ENCODE results near the gene NRBP1.
"Not testable (repeated sequence)": the region's sequence is repeated elsewhere in the genome, so short reads cannot be mapped to it uniquely, and the experiment has no call there.

The NRBP1 gene

GRCh38 chr2:27400348-27401135 is 27.9 kb upstream of the NRBP1 start:
- no peak for FAIRE-seq
- no peak for DNase-seq (ENCODE audit: insufficient read length)
- TF ChIP-seq TAF1 (IDR thresholded peaks at IDR 0.05; ENCODE audit: borderline replicate concordance, low read depth, low read length) (no peak), POLR2AphosphoS5 (IDR thresholded peaks at IDR 0.05; ENCODE audit: low read depth, low read length) (no peak), POLR2A (IDR thresholded peaks at IDR 0.05; ENCODE audit: low read depth, low read length) (no peak)

DNA sequence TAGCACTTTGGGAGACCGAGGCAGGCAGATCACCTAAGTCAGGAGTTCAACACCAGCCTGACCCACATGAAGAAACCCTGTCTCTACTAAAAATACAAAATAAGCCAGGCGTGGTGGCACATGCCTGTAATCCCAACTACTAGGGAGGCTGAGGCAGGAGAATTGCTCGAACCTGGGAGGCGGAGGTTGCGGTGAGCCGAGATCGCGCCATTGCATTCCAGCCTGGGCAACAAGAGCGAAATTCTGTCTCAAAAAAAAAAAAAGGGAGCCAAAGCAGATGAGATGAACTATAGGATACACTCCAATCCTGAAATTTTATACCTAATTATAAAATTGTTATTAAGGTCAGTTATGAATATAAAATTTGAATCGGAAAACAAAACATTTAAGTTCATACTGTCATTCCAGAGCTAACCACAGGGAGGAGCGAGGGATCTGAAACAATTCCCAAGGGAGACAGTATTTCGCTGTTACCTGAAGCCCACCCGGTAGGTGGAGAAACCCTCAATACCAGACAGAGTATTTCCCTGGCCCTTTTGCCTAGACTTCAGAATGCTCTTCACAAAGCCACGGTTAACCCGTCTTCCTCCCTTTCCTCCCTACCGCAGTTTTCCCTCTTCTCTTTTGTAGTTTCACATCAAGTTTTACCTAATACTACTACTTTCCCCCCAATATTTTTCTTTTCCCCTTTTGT is 20.5 kb upstream of the NRBP1 start:
- no peak for TF ChIP-seq POLR2AphosphoS5 (IDR thresholded peaks at IDR 0.05; ENCODE audit: low read depth, low read length)
- TF ChIP-seq TAF1 (IDR thresholded peaks at IDR 0.05; ENCODE audit: borderline replicate concordance, low read depth, low read length), result no peak
- no peak for TF ChIP-seq POLR2A (IDR thresholded peaks at IDR 0.05; ENCODE audit: low read depth, low read length)
- FAIRE-seq (no peak), DNase-seq (ENCODE audit: insufficient read length) (no peak)

DNA sequence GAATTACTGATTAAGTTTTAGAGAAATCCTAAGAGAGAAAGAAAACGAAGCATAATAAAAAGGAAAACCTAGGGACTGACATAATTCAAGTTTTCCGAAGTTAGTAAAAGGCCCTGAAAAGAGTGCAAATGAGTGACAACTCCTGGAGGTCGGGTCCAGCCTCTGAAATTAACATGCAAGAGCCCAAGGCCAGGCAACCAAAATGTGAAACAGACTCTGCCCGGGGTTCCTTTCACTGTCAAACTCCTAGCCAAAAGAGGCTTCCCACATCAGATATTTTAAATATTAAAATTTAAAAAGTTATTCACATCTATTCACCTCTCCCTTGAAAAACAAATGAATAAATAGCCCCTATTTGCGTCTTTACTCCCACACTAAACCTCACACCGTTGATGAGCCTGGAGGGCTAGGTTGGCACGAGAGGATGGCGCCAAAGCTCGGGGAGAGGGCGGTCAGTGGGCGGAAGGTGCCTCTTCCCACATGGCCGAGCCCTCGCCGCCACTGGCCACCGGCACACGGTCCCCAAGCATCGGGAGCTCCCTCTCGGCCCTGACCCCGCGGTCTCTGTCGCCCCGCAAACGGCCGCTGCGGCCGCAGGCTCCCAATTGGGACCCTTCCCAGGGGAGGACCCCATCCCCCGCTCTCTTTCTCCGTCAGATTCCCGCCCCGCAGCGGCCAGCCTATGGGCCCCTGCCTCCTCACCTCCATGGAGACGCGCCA is 19.7 kb upstream of the NRBP1 start:
- peak; percentile 29 for DNase-seq (ENCODE audit: insufficient read length)
- FAIRE-seq, result no peak
- TF ChIP-seq POLR2AphosphoS5 (IDR thresholded peaks at IDR 0.05; ENCODE audit: low read depth, low read length) (no peak), POLR2A (IDR thresholded peaks at IDR 0.05; ENCODE audit: low read depth, low read length) (no peak), TAF1 (IDR thresholded peaks at IDR 0.05; ENCODE audit: borderline replicate concordance, low read depth, low read length) (no peak)

DNA sequence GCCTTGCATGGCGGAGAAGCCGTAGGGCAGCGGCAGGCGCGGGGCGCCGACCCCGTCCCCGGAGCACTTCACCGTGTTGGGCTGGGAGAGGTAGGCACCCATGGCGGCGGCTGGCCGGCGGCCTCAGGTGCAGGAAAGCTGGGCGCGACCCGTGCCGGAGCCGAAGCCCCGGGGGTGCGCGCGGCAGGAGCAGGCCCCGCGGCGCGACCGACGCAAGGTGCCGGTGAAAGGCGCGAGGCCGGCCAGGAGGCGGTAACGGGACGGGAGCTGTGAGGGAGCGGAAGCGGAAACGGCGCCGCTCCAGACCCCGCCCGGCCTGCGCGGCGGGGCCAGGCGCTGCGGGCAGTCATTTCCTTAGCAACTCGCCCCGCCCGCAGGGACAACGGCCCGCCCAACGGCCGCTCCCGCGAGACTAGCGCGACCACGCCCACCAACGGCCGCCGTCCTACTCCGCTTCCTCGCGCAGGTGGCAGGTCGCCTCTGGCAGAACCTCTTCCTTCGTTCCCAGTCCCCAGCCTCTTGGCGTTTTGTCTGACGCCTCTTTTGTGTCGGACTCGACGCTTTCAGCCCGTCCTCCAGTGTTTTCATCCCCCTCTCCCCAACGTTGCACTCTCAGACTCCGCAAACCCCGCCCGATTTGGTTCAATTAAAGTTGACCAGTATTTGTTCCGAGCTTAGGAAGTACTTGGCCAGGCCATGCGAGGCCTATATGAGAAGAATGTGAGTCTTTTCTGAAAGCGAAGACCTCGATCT is 18.9 kb upstream of the NRBP1 start, which contains the start of gene PPM1G:
TSS of gene PPM1G (minus strand) at position 271 of the 753 bp plus-strand sequence. CDS start at position 102, 169 bp downstream.
- FAIRE-seq, result peak; percentile 97
- TF ChIP-seq POLR2A (IDR thresholded peaks at IDR 0.05; ENCODE audit: low read depth, low read length), result peak; percentile 94
- TF ChIP-seq TAF1 (IDR thresholded peaks at IDR 0.05; ENCODE audit: borderline replicate concordance, low read depth, low read length), result peak; percentile 90
- peak; percentile 96 for TF ChIP-seq POLR2AphosphoS5 (IDR thresholded peaks at IDR 0.05; ENCODE audit: low read depth, low read length)
- peak; percentile 88 for DNase-seq (ENCODE audit: insufficient read length)

DNA sequence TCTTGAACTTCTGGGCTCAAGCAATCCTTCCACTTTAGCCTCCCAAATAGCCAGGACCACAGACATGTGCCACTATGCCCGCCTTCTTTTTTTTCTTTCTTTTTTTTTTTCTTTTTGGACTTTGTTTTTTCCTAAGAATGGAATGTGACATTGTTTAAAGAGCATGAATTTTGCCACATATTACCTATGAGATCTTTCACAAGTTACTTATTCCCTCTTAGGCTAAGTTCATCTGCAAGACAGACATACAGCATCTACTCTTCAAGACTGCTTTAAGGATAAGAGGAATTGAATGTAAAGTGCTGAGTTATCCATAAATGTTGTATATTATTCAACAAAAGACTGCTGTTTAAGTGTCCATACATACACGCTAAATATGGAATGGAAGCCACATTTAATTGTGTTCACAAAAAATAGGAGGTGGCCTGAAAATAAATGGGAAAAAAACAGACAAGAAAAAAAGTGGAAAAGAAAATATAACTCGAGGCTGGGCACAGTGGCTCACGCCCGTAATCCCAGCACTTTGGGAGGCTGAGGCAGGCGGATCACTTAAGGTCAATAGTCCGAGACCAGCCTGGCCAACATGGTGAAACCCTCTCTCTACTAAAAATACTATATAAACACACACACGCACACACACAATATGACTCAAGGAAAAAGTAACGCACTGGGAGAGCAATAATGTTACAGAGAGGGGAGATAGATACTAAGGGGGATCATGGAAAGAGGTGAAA is 15.8 kb upstream of the NRBP1 start:
- DNase-seq (ENCODE audit: insufficient read length) (no peak), FAIRE-seq (no peak)
- TF ChIP-seq POLR2AphosphoS5 (IDR thresholded peaks at IDR 0.05; ENCODE audit: low read depth, low read length) (no peak), TAF1 (IDR thresholded peaks at IDR 0.05; ENCODE audit: borderline replicate concordance, low read depth, low read length) (no peak), POLR2A (IDR thresholded peaks at IDR 0.05; ENCODE audit: low read depth, low read length) (no peak)

DNA sequence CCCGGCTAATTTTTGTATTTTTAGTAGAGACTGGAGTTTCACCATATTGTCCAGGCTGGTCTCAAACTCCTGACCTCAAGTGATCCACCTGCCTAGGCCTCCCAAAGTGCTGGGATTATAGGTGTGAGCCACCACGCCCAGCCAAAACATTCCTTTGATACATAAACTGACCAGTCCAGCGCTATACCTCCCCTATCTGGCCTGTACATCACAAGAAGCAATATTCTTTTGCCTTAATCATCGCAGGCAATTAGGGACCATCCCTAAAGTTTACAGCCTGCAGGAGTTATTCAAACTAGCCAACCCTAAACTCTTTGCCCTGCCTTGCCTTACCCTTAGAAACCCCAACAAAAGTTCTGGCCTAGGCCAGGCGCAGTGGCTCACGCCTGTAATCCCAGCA is 12.3 kb upstream of the NRBP1 start:
- TF ChIP-seq TAF1 (IDR thresholded peaks at IDR 0.05; ENCODE audit: borderline replicate concordance, low read depth, low read length), result no peak
- no peak for FAIRE-seq

GRCh38 chr2:27420996-27421395 is 7.4 kb upstream of the NRBP1 start:
- no peak for TF ChIP-seq POLR2A (IDR thresholded peaks at IDR 0.05; ENCODE audit: low read depth, low read length)
- no peak for FAIRE-seq
- no peak for DNase-seq (ENCODE audit: insufficient read length)

More for the DNA sequence above, 12.3 kb upstream of the NRBP1 start:
- DNase-seq (ENCODE audit: insufficient read length), result no peak

- TF ChIP-seq TAF1 (IDR thresholded peaks at IDR 0.05; ENCODE audit: borderline replicate concordance, low read depth, low read length) (no peak), POLR2AphosphoS5 (IDR thresholded peaks at IDR 0.05; ENCODE audit: low read depth, low read length) (no peak), POLR2A (IDR thresholded peaks at IDR 0.05; ENCODE audit: low read depth, low read length) (no peak)
- FAIRE-seq (no peak), DNase-seq (ENCODE audit: insufficient read length) (no peak)
Measured at GRCh38 chr2:27421660-27422250, 6.7 kb upstream of the NRBP1 start.

DNA sequence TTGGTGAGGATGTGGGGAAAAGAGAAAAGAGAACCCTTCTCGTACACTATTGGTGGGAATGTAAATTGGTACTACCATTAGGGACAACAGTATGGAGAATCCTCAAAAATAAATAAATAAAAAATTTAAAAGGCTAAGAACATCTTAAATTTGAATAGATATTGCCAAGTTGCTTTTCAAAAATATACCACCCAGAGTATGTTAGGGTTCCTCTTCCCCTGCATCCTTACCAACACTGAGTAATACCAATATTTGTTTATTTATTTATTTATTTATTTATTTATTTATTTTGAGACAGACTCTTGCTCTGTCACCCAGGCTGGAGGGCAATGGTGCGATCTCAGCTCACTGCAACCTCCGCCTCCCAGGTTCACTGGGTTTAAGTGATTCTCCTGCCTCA is 5.5 kb upstream of the NRBP1 start:
- TF ChIP-seq POLR2AphosphoS5 (IDR thresholded peaks at IDR 0.05; ENCODE audit: low read depth, low read length) (no peak), POLR2A (IDR thresholded peaks at IDR 0.05; ENCODE audit: low read depth, low read length) (no peak), TAF1 (IDR thresholded peaks at IDR 0.05; ENCODE audit: borderline replicate concordance, low read depth, low read length) (no peak)
- no peak for FAIRE-seq
- DNase-seq (ENCODE audit: insufficient read length), result no peak

- not testable (repeated sequence) for FAIRE-seq; DNase-seq (ENCODE audit: insufficient read length)
Measured at GRCh38 chr2:27425039-27425438, 3.4 kb upstream of the NRBP1 start.

Measured in GM12892 (cell line).